OCI-LY7 (cell line): ENCODE results near the gene KLB. TPM values are rescaled to one million over a fixed set of nuclear protein-coding genes. Genes with fewer than 3 reads are reported as not detected.

Experiments used
- BruUV-seq: library from RNA; stranded (reverse); fragments of 400-500 nt; replicated peaks from 2 replicates; lab custom pipeline; 2021; lab: Mats Ljungman, UMichigan
- CTCF ChIA-PET: fragments of 300-600 bp; sonication (Branson Sonifier 250); formaldehyde crosslinking; loops from one replicate; lab custom pipeline; 2022; ENCODE audit warnings: antibody characterized with exemption; ENCODE audit not compliant: unreplicated experiment; lab: Charles Lee
- POLR2A ChIA-PET: fragments of 300-600 bp; sonication (Branson Sonifier 250); formaldehyde crosslinking; loops from one replicate; lab custom pipeline; 2022; ENCODE audit warnings: antibody characterized with exemption; lab: Charles Lee
- DNase-seq: peaks from one replicate; pipeline ENCODE4 v3.0.0-alpha.2; 2015; ENCODE audit warnings: low spot score
- H2AFZ ChIP-seq: fragments of 200-600 bp; sonication (generic), shearing (Covaris generic); 2 replicates; pipeline ENCODE4 v1.6.1; 2014; ENCODE audit warnings: mild to moderate bottlenecking, antibody characterized with exemption, low read length, moderate library complexity
- H3K27ac ChIP-seq: fragments of 200-600 bp; sonication (generic); 2 replicates; pipeline ENCODE4 v1.5.1; 2014; ENCODE audit warnings: mixed run types, low read depth, mild to moderate bottlenecking, moderate library complexity, low read length, inconsistent platforms; ENCODE audit not compliant: poor library complexity, severe bottlenecking
- H3K36me3 ChIP-seq: fragments of 200-600 bp; sonication (generic); 2 replicates; pipeline ENCODE4 v1.6.1; 2014; ENCODE audit warnings: mild to moderate bottlenecking, antibody characterized with exemption, low read length, moderate library complexity, mixed read lengths; ENCODE audit not compliant: insufficient read depth
- H3K4me1 ChIP-seq: fragments of 200-600 bp; sonication (generic); 2 replicates; pipeline ENCODE4 v1.5.1; 2014; ENCODE audit warnings: mild to moderate bottlenecking, low read length; ENCODE audit not compliant: insufficient read depth, poor library complexity, severe bottlenecking
- H3K4me2 ChIP-seq: fragments of 200-600 bp; sonication (generic); 2 replicates; pipeline ENCODE4 v1.6.1; 2014; ENCODE audit warnings: mild to moderate bottlenecking, low read length
- H3K4me3 ChIP-seq: fragments of 200-600 bp; sonication (generic); 2 replicates; pipeline ENCODE4 v1.5.1; 2014; ENCODE audit warnings: mild to moderate bottlenecking, low read depth, low read length; ENCODE audit not compliant: poor library complexity, severe bottlenecking
- H3K79me2 ChIP-seq: fragments of 200-600 bp; sonication (generic); 2 replicates; pipeline ENCODE4 v1.6.1; 2016; ENCODE audit warnings: low read depth, mild to moderate bottlenecking, low read length, moderate library complexity, mixed read lengths; ENCODE audit not compliant: insufficient read depth
- H3K9me2 ChIP-seq: fragments of 200-600 bp; sonication (generic); 2 replicates; pipeline ENCODE4 v1.6.1; 2016; ENCODE audit warnings: mild to moderate bottlenecking, low read length, mixed read lengths; ENCODE audit not compliant: insufficient read depth
- H3K9me3 ChIP-seq: fragments of 200-600 bp; sonication (generic); 2 replicates; pipeline ENCODE4 v1.6.1; 2014; ENCODE audit warnings: mild to moderate bottlenecking, mixed run types, low read length, mixed read lengths
- H4K20me1 ChIP-seq: fragments of 200-600 bp; sonication (generic); 2 replicates; pipeline ENCODE4 v1.6.1; 2014; ENCODE audit warnings: mild to moderate bottlenecking, antibody characterized with exemption, low read length, moderate library complexity, mixed read lengths; ENCODE audit not compliant: insufficient read depth
- CTCF ChIP-seq: fragments of 200-600 bp; sonication (generic); conservative IDR thresholded peaks from 2 replicates; pipeline ENCODE4 v1.5.1; 2014; ENCODE audit warnings: mild to moderate bottlenecking, antibody characterized with exemption, low read length, moderate library complexity, mixed read lengths
- EZH2phosphoT487 ChIP-seq: fragments of 200-600 bp; sonication (generic); IDR thresholded peaks from 2 replicates; pipeline ENCODE4 v1.6.1; 2018; ENCODE audit warnings: low read depth, borderline replicate concordance, mild to moderate bottlenecking, mixed run types, antibody characterized with exemption, low read length, moderate library complexity, mixed read lengths
- intact Hi-C: fragments of 100-400 bp; cut with micrococcal nuclease; formaldehyde crosslinking; loops from one replicate; pipeline ENCODE4 v1.10.0; 2022; ENCODE audit not compliant: unreplicated experiment
- total RNA-seq, 2 experiments: library from RNA; depleted of rRNA in 1 of 2; stranded (reverse); fragments of >200 nt in 1 of 2; shearing (Covaris generic) in 1 of 2; gene quantifications; 2 replicates each; pipeline ENCODE4 v1.2.3, GENCODE V29; 2014 to 2022

KLB gene
- total RNA-seq, 2 experiments from 2014 or later = not detected

- Histone ChIP-seq H3K27ac (no peak overlapping the region), H3K4me3 (no peak overlapping the region), H3K9me2 (no peaks in the 10 kb centered on the region), H3K4me1 (no peaks in the 10 kb centered on the region), H3K36me3 (no peaks in the 10 kb centered on the region), H2AFZ (no peak overlapping the region), H3K79me2 (no peaks in the 10 kb centered on the region), H3K9me3 (no peaks in the 10 kb centered on the region), H3K4me2 (no peak overlapping the region), H4K20me1 (no peaks in the 10 kb centered on the region)
- no TSS peak for BruUV-seq
- no peak for TF ChIP-seq CTCF
- no peak for TF ChIP-seq EZH2phosphoT487
- ChIA-PET CTCF (no interaction called here), POLR2A (no interaction called here)
- intact Hi-C loops = no loop called here
- no peak for DNase-seq
Observed at GRCh38 chr4:39486221-39486804, 79.6 kb downstream of the KLB start.

- H4K20me1 ChIP-seq = no peaks in the 10 kb centered on the region
- no peak overlapping the region for H3K4me2 ChIP-seq
- no peaks in the 10 kb centered on the region for H3K9me2 ChIP-seq
- no peaks in the 10 kb centered on the region for H3K9me3 ChIP-seq
- no peaks in the 10 kb centered on the region for H3K36me3 ChIP-seq
- no peak for TF ChIP-seq CTCF
- TF ChIP-seq EZH2phosphoT487 = no peak
- H3K4me1 ChIP-seq = no peaks in the 10 kb centered on the region
- H3K4me3 ChIP-seq = no peak overlapping the region
- H3K79me2 ChIP-seq = no peaks in the 10 kb centered on the region
- no peak overlapping the region for H3K27ac ChIP-seq
- no peak for DNase-seq
- intact Hi-C loops = no loop called here
- H2AFZ ChIP-seq = no peak overlapping the region
- POLR2A ChIA-PET = no interaction called here
- CTCF ChIA-PET = no interaction called here
- BruUV-seq = no TSS peak
Observed at GRCh38 chr4:39490322-39490721, 83.6 kb downstream of the KLB start.

- TF ChIP-seq EZH2phosphoT487 = no peak
- TF ChIP-seq CTCF = no peak
- Histone ChIP-seq H3K9me2 (no peaks in the 10 kb centered on the region), H3K4me1 (no peaks in the 10 kb centered on the region), H3K4me2 (no peak overlapping the region), H3K79me2 (no peaks in the 10 kb centered on the region), H3K36me3 (peaks cover 4% of the 10 kb centered on the region; the same call in 1 of the 2 replicates), H2AFZ (no peak overlapping the region), H4K20me1 (no peaks in the 10 kb centered on the region), H3K4me3 (no peak overlapping the region), H3K27ac (no peak overlapping the region), H3K9me3 (no peaks in the 10 kb centered on the region)
- no TSS peak for BruUV-seq
- POLR2A ChIA-PET = no interaction called here
- intact Hi-C loops = no loop called here
- DNase-seq = no peak
- CTCF ChIA-PET = no interaction called here
Observed at GRCh38 chr4:39494354-39494753, 87.6 kb downstream of the KLB start.
